Frontal cortex (tissue), 4 donors: ENCODE measurements around the gene ZNF587B. TPM values are rescaled to one million over a fixed set of nuclear protein-coding genes. Genes with fewer than 3 reads are reported as not detected.
"Not testable (repeated sequence)": the region's sequence is repeated elsewhere in the genome, so short reads cannot be mapped to it uniquely, and the experiment has no call there.

Experiments
- DNase-seq, 2 donors: peaks; one replicate each; pipeline ENCODE4 v3.0.0; 2012; ENCODE audit warnings: low spot score in 2 of 2
- FAIRE-seq: peaks from 2 replicates; lab custom pipeline; 2012; peaks lifted over from hg19 to GRCh38; lab: Jason Lieb, UNC
- total RNA-seq: library from RNA; depleted of rRNA; stranded (reverse); fragments of >200 nt; gene quantifications from one replicate; pipeline ENCODE4 v1.2.3, GENCODE V29; 2014
- donor health status: control.
- donor health status: control.
- donor health status: control.

ZNF587B gene
- total RNA-seq, 1 donor from 2014 or later, result 20.8 TPM

GRCh38 chr19:57816652-57817051, 13.4 kb upstream of the ZNF587B start:
- DNase-seq, result no peak
- no peak for FAIRE-seq

- DNase-seq (no peak), FAIRE-seq (no peak)
These were observed 12.1 kb upstream of the ZNF587B start for GRCh38 chr19:57817976-57818375.

DNA sequence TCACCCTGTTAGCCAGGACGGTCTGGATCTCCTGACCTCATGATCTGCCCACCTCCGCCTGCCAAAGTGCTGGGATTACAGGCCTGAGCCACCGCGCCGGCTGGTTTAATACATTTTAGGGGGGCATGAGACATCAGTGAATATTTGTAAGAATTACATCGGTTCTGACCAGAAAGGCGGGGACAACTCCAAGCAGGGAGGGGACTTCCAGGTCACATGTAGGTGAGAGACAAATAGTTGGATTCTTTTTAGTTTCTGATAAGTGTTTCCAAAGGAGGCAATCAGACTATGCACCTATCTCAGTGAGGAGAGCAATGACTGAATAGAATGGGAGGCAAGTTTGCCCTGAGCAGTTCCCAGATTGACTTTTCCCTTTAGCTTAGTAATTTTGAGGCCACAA, 11.7 kb upstream of the ZNF587B start:
- DNase-seq (no peak), FAIRE-seq (no peak)

- DNase-seq (peak; percentile 78 to 90), FAIRE-seq (no peak)
These were observed 10.5 kb upstream of the ZNF587B start for GRCh38 chr19:57819475-57820148.

DNA sequence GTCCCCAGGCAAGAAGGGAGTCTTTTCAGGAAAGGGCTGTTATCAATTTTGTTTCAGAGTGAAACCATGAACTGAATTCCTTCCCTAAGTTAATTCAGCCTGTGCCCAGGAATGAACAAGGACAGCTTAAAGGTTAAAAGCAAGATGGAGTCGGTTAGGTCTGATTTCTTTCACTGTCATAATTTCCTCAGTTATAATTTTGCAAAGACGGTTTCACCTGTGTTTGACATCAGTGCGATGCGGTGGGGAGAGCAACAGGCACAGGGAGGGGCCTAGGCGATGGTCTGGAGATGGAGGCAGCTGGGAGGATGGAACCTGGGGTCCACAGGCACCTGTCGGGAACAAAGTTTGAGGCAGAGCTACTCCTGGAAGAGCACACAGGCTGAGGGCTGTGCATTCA, 9.5 kb upstream of the ZNF587B start:
- DNase-seq, result no peak
- FAIRE-seq, result no peak

- not testable (repeated sequence) for FAIRE-seq, DNase-seq
These were observed 9.0 kb upstream of the ZNF587B start for GRCh38 chr19:57821095-57821494.

- not testable (repeated sequence) for FAIRE-seq, DNase-seq
These were observed 8.6 kb upstream of the ZNF587B start for GRCh38 chr19:57821501-57821900.

DNA sequence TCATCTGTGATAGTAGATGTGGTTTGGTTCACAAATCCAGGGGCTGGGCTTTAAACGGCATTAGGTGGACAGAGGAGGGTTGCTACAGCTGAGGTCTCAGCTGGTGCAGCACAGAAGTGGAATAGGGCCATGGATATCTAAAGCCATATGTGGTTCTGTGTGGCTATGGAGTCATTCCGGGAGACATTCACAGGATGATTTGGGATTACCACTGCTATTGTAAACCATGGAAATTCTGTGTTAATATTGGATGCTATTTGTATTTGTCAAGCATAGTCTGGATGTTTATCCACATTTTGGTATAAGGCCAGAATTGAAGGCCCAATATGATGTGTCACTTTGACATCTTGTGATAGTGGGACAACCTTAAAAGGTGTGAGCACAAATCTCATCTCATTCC, 6.9 kb upstream of the ZNF587B start:
- not testable (repeated sequence) for DNase-seq, FAIRE-seq

GRCh38 chr19:57823608-57824007, 6.5 kb upstream of the ZNF587B start:
- DNase-seq, FAIRE-seq: not testable (repeated sequence)

- DNase-seq, result no peak
- no peak for FAIRE-seq
These were observed 4.6 kb upstream of the ZNF587B start for GRCh38 chr19:57825511-57825910.

DNA sequence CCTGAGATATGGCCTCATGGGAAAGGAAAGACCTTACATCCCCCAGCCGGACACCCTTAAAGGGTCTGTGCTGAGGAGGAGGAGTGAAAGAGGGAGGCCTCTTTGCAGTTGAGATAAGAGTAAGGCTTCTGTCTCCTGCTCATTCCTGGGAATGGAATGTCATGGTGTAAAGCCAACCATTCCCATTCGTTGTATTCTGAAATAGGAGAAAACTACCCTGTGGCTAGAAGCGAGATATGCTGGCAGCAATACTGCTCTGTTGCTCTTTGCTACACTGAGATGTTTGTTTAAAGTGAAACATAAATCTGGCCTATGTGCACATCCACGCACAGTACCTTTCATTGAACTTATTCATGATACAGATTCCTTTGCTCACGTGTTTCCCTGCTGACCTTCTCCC, 783 bp upstream of the ZNF587B start:
- FAIRE-seq (no peak), DNase-seq (no peak)

GRCh38 chr19:57836991-57837390, 6.9 kb downstream of the ZNF587B start:
- not testable (repeated sequence) for DNase-seq, FAIRE-seq

GRCh38 chr19:57838622-57839191, 8.6 kb downstream of the ZNF587B start:
- FAIRE-seq, DNase-seq: not testable (repeated sequence)

GRCh38 chr19:57841122-57841763, 11.1 kb downstream of the ZNF587B start:
- DNase-seq, result no peak

DNA sequence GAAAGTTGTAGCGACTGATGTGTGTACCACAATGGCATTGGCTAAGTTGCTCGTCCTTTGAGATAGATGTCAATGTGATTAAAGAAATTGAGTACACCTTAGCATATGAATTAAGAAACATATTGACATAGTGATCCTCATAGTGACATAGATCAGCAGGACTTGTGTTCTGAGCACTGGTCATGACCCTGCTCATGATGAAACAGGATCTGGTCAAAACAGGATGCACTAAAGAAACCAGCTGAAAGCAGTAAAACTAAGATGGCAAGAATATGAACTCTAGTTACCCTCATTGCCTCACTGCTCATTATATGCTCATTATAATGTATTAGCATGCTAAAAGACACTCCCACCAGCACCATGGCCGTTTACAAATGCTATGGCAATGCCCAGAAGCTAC, 17.1 kb downstream of the ZNF587B start:
- not testable (repeated sequence) for FAIRE-seq, DNase-seq

More at GRCh38 chr19:57841122-57841763, 11.1 kb downstream of the ZNF587B start:
- FAIRE-seq, result no peak

GRCh38 chr19:57849162-57849665, 19.1 kb downstream of the ZNF587B start:
- FAIRE-seq, DNase-seq: not testable (repeated sequence)

- peak; percentile 32 to 66 for DNase-seq
- not testable (repeated sequence) for FAIRE-seq
These were observed 19.8 kb downstream of the ZNF587B start, which contains the start of gene ZNF587 for GRCh38 chr19:57849666-57850473. Gene ZNF587, plus strand, starts transcription at chr19:57849859. Its CDS starts 180 bp downstream, at chr19:57850039.

DNA sequence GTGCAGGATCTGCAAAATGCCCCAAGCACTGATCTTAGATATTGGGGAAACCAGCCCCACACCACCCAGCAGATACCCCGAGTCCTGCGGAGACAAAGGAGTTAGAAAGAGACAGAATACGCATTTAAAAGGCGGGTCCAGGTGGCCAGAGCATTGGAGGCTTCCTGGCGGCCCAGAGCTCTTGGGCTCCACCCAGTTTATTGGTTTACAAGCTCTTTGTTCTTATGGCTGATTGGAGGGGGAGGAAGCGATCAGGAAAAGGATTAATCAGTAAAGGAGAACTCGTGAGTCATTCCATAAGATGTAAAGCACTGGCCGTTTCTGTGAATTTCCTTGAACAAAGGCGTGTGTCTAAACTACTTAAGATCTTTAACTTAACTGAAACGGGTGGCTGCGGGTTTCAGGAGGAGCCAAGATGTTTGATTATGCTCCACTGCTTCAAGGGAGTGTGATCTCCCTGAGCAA, 20.5 kb downstream of the ZNF587B start:
- FAIRE-seq (no peak), DNase-seq (no peak)

- not testable (repeated sequence) for FAIRE-seq, DNase-seq
These were observed 21.9 kb downstream of the ZNF587B start for GRCh38 chr19:57851812-57852603.
